ELR (cell line): ENCODE measurements around the gene MLEC.
A peak's percentile ranks its signal among the peaks of the same experiment; 100 is the strongest.
"Not testable (repeated sequence)": the region's sequence is repeated elsewhere in the genome, so short reads cannot be mapped to it uniquely, and the experiment has no call there.

Source experiments
- DNase-seq: peaks from one replicate; pipeline ENCODE4 v3.0.0-alpha.2; 2015; ENCODE audit warnings: low read depth

Gene MLEC

DNA sequence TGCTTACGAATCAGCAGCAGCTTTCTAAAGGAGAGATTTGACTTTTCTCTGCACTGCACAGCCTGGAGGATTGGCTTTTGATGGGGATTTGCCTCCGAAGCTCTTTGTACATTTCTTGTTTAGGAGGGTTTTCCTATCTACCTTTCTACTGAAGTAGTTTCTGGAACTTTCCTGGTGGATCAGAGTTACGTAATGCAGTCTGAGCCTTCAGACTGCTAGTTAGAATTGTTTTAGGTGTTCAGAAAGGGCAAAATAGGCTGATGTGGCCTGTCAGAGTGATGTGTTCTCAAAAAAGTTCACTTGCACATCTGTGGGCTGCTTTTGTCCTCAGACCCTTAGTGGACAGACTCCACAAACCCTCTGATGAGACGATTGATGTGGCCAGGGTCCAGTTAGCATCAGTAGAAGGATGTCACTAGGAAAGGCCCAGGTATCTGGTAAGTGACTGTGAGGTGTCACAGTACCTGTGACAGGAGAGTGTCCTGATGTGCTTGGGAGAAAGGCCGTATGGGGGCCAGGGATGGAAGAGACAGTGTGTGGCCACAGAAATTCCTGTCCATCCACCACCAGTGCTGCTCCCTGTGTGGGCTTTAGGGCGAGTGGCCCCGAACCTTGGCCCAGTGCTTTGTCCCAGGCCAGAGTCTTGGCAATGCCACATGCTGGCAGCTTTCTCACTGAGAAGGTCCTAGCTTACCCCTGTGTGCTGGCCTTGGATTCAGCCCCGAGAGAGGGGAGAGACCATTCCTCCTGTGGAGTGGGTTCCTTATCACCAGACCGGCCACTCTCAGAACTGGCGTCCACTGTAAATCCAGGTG is 34.2 kb downstream of the MLEC start:
- DNase-seq = no peak

DNA sequence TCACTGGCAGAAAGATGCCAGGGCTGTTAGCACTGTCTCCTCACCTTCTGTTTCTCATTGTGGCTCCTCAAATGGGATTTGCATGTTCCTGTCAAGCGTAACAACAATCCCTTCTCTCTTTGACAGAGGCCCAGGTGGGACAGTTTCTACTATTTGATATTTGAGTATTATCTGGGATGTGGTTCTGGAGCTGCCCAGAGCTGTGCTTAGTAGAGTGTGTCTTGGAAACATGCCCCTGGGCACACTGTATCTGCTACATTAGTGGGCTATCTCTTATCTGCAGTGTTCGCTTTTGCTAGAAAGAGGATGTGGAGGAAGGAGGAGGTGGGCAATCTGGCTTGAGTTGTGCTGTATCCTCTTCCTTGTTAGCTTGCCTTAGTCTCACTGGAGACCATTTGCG is 34.9 kb downstream of the MLEC start:
- no peak for DNase-seq

GRCh38 chr12:120722784-120723183 is 35.8 kb downstream of the MLEC start:
- no peak for DNase-seq

- no peak for DNase-seq
These were observed 37.8 kb downstream of the MLEC start for GRCh38 chr12:120724720-120725119.

- no peak for DNase-seq
These were observed 38.3 kb downstream of the MLEC start for GRCh38 chr12:120725151-120725658.

GRCh38 chr12:120725659-120726509 is 38.9 kb downstream of the MLEC start, which contains the start of gene ACADS:
ACADS (plus strand) TSS chr12:120725826; CDS start chr12:120725886, 60 bp downstream.
- DNase-seq = peak; percentile 89

DNA sequence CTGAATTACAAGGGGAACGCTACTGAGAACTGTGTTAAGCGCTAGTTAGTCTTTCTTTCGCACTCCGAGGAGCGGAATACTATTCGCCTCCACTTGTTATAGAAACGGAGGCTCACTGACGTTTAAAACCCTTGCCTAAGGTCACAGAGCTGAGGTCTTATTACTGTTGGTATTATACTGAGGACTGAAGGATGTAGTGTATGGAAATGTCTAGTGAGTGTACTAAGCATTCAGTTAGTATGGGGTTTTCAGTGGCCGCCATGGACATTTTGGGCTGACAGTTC is 39.5 kb downstream of the MLEC start:
- DNase-seq = no peak

- no peak for DNase-seq
These were observed 40.0 kb downstream of the MLEC start for GRCh38 chr12:120726961-120727360.

- not testable (repeated sequence) for DNase-seq
These were observed 45.2 kb downstream of the MLEC start for GRCh38 chr12:120732198-120732597.

GRCh38 chr12:120733574-120733973 is 46.6 kb downstream of the MLEC start:
- DNase-seq = no peak

- DNase-seq = no peak
These were observed 47.3 kb downstream of the MLEC start for GRCh38 chr12:120734210-120734609.

DNA sequence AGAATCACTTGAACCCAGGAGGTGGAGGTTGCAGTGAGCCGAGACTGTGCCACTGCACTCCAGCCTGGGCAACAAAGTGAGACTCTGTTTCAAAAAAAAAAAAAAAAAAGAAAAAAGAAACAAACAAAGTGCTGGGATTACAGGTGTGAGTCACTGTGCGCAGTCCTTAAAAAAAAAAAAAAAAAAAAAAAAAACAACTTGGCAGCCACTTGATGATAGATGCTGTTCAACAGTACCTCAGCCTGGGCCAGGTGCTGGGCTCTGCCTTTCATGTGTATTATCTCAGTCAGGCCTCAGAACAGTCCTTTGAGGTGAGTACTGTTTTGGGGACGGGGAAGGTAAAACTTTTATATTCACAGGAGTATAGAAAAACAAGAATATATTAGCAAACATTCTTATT is 48.2 kb downstream of the MLEC start:
- DNase-seq = peak; percentile 28

- no peak for DNase-seq
These were observed 49.7 kb downstream of the MLEC start for GRCh38 chr12:120736404-120737331.

- no peak for DNase-seq
These were observed 50.8 kb downstream of the MLEC start for GRCh38 chr12:120737557-120738251.

- no peak for DNase-seq
These were observed 51.5 kb downstream of the MLEC start for GRCh38 chr12:120738252-120739030.

DNA sequence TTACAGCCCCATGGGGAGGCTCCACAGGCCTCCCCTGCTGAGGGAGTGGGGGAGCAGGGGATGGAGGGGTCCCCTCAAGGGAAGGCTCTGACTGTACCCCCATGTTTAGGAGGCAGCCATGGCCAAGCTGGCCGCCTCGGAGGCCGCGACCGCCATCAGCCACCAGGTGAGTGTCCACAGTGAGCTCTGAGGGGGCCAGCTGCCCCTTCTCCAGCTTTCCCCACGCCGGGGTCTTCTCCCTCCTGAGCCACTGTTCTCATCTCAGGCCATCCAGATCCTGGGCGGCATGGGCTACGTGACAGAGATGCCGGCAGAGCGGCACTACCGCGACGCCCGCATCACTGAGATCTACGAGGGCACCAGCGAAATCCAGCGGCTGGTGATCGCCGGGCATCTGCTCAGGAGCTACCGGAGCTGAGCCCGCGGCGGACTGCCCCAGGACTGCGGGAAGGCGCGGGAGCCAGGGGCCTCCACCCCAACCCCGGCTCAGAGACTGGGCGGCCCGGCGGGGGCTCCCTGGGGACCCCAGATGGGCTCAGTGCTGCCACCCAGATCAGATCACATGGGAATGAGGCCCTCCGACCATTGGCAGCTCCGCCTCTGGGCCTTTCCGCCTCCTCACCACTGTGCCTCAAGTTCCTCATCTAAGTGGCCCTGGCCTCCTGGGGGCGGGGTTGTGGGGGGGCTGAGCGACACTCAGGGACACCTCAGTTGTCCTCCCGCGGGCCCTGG is 52.2 kb downstream of the MLEC start:
- DNase-seq = no peak

DNA sequence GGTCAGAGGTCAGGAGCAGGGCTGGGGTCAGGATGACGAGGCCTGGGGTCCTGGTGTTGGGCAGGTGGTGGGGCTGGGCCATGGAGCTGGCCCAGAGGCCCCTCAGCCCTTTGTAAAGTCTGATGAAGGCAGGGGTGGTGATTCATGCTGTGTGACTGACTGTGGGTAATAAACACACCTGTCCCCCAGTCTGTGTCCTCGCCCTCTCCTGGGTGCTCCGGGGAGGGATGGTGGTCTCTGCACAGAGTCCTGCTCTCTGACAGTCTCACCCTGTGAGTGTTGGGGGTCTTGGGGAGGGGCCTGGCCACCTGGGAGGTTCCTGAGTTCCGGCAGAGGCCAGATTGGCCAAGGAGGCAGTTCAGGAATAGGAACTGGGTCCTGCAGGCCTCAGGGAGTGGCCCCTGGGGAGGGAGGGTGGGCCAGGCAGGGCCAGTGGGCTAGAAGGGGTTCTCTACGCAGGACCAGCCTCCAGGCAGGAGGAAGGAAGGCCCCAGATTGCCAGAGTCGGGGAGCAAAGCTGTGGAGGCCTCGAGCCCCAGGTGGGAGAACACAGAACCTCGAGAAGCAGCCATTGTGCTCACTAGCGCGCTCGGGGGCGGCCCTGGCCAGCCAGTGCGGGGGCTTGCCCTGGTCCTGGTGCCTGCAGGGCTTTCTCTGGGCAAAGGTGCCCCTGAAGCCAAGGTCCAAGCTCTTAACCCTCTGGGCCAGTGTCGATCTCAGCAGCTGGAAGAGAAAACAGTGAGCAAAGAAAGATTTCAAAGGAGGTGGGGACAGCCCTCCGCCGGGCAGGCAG is 53.1 kb downstream of the MLEC start:
- no peak for DNase-seq

DNA sequence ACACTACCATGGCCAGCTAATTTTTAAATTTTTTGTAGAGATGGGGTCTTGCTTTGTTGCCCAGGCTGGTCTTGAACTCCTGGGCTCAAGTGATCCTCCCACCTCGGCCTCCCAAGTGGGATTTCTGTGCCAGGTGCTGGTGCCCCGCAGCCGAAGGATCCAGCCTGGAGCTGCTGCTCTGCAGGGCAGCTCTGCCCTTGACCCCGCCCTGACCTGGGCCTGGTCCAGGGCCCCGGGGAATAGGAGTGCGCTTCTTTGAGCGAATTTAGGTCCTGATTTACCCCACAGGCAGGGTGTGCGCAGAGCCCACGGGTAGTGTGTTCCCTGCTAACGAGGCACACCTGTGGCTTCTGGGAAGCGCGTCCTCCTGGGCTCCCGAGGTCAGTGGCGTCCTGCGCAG is 53.9 kb downstream of the MLEC start:
- DNase-seq = no peak
